HG02642 (cell line): ENCODE measurements around the gene LAMP1.
"Not testable (repeated sequence)": the region's sequence is repeated elsewhere in the genome, so short reads cannot be mapped to it uniquely, and the experiment has no call there.

Source experiments
- ATAC-seq: cut with Tn5 transposase; IDR thresholded peaks from one replicate; pipeline ENCODE4 v1.9.1; 2021; ENCODE audit warnings: mild to moderate bottlenecking; ENCODE audit not compliant: unreplicated experiment, poor library complexity

Gene LAMP1

DNA sequence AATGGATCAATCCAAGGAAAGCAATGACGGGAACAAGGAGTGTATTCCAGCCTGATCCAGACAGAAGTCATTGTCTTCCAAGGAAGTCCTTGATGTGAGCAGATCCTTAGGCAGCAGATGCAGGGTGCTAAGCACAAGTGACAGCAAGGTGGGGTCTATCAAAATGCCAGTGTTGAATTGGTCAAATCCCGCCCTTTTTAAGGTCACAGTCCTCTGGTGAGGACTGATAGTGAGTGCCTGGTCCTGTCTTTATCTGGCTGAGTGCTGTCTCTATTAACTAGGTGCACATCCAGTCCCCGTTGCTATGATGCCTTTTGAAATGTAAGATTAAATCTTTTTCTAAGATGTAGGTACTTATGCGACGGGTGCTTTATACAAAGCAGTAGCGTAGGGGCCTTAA, 1.3 kb upstream of the LAMP1 start:
- ATAC-seq, result no peak

DNA sequence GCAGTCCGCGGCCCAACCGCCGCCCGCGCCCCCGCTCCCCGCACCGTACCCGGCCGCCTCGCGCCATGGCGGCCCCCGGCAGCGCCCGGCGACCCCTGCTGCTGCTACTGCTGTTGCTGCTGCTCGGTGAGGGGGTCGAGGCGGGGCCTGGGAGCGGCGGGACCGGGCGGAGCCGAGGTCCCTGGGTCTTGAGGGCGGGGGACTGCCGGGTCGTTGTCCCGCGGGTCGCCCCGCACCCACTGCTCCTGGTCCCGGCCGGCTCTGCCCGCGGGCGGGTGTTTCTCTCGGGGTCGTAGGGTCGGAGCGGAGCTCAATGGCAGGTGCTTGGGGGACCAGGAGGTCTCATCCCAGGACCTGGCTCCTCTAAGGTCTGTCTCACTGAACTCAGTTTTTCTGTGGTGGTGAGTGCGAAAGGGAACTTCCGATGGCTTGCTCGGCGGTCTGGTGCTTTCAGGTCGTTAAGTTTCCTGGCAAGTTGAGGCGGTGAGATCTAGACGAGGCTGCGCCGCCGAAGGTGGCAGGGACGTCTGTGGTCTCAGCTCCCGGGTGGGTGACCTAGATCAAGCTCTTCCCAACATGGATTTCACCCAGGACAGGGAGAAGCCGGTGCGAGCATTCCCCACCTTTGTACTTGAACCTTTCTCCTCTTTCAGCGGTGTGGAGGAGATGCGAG, 467 bp downstream of the LAMP1 start:
- ATAC-seq, result peak; percentile 37

DNA sequence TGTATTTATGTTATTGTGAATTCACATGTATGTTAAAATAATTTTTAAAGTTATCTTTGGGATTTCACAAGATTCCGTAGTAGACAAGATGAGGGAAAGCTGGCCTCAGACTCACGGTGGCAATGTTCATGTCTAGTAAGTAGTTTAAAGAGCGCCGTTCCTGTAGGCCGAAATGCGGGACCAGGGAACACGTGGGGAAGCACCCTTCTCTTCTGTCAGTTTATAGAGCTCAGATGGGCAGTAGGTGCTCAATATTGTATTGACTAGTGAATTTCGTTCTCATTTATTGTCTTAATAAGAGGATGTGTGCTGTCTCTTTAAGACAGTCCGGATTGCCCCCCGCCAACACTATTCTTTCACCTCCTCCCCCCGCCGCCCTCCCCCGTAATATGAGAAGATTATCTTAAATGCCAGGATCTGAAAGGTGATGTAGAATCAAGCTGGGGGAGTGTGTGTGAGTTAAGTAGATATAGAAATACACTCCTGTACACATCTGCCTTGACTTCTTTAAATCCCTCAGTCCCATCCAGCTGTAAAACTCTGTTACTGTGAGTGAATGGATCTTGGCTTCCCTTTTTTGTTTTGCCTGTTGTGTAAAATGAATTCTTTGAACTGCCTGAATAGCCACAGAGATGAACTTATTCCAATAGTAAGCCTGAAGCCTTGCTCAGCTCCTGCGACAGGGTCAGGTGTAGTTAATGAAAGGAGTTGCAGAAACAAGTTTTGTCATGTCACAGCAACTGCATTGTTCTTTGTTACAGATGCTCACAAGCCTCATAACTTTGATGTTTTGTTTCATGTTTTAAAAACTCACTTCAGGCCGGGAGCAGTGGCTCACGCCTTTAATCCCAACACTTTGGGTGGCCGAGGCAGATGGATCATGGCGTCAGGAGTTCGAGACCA, 1.3 kb downstream of the LAMP1 start:
- no peak for ATAC-seq

DNA sequence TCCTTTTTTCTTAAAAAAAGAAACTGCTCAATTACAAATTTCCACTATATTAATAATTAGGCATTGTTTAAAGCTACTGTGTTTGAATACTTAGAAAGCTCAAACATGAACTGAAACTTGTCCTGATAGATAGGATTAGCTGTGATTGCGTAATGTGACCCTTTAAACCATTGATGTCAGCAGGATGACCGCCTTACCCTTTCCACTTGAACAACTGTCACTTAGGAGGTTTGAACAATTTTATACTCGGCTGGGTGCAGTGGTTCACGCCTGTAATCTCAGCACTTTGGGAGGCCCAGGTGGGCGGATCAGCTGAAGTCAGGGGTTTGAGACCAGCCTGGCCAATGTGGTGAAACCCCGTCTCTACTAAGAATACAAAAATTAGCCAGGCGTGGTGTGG, 2.9 kb downstream of the LAMP1 start:
- ATAC-seq, result no peak

DNA sequence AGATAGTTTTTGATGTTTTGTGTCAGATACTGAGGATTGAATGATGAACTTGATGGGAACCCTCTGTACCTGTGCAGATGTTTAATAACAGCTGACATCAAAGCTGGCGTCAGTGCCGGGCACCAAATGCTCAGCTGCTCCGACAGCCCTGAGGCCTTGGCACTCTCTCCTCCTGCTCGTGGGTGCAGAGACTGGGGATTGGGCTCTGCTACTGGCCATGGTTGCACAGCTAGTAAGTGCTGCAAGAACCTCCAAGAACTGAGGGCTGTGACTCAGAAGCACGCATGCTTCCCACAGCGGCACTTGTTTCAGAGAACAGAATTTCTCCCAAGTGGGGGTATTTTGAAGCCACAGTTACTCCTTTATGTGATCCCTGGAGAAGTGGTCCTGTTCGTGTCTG, 5.9 kb downstream of the LAMP1 start:
- no peak for ATAC-seq

GRCh38 chr13:113304121-113304520, 7.1 kb downstream of the LAMP1 start:
- ATAC-seq, result no peak

- ATAC-seq, result no peak
These were observed 8.2 kb downstream of the LAMP1 start for GRCh38 chr13:113305208-113305607.

DNA sequence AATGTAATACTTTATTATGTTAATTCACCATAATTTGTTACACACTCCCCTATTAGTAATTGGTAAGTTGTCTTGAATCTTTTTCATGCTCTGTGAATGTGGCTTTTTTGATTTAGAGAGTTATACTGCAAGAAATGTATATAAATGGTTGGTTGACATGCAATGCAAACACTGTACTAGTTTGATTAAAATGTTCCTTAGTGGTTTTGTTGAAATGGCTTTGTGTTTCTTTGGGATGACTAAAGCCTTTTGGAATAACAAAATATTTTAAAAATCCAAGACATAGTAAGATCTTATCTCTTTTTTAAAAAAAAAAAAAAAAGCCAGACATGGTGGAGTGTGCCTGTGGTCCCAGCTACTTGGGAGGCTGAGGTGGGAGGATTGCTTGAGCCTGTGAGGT, 10.5 kb downstream of the LAMP1 start:
- ATAC-seq, result no peak

DNA sequence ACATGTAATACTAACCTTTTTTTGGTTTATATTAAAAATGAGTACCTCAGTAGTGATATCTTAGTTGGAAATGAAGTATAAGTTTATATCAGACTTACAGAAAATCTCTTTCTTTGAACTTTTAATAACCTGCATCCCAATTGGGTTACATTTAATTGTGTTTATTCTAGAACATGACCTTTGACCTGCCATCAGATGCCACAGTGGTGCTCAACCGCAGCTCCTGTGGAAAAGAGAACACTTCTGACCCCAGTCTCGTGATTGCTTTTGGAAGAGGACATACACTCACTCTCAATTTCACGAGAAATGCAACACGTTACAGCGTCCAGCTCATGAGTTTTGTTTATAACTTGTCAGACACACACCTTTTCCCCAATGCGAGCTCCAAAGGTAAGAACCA, 12.4 kb downstream of the LAMP1 start:
- ATAC-seq, result no peak

DNA sequence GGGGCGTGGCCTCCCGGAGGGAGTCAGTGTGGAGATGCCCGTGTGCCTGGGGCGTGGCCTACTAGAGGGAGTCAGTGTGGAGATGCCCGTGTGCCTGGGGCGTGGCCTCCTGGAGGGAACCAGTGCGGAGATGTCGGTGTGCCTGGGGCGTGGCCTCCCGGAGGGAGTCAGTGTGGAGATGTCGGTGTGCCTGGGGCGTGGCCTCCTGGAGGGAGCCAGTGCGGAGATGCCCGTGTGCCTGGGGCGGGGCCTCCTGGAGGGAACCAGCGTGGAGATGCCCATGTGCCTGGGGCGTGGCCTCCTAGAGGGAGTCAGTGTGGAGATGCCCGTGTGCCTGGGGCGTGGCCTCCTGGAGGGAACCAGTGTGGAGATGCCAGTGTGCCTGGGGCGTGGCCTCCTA, 17.1 kb downstream of the LAMP1 start:
- ATAC-seq, result not testable (repeated sequence)

DNA sequence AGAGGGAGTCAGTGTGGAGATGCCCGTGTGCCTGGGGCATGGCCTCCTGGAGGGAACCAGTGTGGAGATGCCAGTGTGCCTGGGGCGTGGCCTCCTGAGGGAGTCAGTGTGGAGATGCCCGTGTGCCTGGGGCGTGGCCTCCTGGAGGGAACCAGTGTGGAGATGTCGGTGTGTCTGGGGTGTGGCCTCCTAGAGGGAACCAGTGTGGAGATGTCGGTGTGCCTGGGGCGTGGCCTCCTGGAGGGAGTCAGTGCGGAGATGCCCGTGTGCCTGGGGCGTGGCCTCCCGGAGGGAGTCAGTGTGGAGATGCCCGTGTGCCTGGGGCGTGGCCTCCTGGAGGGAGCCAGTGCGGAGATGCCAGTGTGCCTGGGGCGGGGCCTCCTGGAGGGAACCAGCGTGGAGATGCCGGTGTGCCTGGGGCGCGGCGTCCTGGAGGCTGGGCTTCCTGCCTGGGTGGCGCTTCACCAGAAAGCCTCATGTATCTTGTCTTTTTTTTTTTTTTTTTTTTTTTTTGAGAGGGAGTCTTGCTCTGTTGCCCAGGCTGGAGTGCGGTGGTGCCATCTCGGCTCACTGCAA, 17.9 kb downstream of the LAMP1 start:
- not testable (repeated sequence) for ATAC-seq

DNA sequence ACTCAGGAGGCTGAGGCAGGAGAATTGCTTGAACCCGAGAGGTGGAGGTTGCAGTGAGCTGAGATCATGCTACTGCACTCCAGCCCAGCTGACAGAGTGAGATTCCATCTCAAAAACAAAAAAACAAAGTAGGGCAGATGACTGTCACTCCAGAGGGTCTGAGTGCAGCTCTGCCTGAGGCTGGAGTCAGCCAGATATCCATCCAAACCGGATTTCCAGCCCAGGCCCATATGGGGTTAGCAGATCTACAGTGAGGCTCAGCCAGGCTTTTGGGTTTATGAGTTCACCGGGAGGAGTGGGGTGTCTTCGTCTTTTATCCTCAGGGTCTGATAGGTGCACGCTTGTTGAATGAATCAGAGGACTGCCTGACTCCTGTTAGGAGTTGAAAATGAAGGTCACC, 19.0 kb downstream of the LAMP1 start:
- no peak for ATAC-seq

GRCh38 chr13:113317031-113317430, 20.0 kb downstream of the LAMP1 start:
- ATAC-seq, result no peak

DNA sequence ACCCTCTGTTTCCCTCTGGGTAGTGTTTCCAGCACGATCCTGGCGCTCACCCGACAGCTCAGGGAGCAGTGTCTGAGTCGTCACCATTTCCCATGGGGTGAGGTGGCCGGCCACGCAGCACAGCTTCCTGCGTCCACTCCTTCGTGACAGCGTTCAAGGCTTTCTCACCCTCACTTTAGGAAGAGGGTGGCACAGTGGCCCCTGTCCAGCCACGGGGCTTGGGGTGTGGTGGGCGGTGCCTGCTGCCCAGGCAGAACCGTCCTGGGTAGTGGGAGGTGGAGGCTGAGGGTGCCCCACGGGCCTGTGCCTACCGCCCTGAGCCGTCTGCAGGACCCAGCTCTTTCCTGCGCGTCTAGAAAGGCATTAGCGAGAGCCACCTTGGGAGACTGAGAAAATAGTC, 21.9 kb downstream of the LAMP1 start:
- ATAC-seq, result no peak

- no peak for ATAC-seq
These were observed 22.3 kb downstream of the LAMP1 start for GRCh38 chr13:113319371-113319770.

DNA sequence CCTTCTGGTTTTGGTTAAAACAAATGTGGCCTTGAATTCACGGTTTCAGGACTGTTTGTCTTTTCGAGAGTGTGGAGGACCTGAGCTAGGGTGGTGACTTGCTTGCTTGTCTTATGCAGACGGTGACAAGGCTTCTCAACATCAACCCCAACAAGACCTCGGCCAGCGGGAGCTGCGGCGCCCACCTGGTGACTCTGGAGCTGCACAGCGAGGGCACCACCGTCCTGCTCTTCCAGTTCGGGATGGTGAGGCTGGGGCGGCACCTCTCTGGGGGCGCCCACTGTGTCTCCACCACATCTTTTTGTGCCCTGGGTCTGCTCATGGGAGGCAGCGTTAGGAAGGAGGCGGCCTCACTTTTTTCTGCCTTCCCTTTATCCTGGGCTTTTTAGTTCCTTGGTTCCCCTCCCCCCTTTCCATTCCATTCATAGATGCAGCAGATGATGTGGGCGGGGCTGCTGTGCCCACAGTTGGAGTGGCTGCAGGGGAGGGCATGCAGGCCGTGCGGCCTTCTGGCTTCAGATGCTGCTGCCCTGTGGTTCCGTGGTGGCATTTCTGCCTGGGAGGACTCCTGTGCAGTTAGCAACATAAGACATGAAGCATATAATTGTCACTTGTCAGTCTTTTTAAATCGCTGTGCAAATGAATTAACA, 23.3 kb downstream of the LAMP1 start:
- no peak for ATAC-seq

DNA sequence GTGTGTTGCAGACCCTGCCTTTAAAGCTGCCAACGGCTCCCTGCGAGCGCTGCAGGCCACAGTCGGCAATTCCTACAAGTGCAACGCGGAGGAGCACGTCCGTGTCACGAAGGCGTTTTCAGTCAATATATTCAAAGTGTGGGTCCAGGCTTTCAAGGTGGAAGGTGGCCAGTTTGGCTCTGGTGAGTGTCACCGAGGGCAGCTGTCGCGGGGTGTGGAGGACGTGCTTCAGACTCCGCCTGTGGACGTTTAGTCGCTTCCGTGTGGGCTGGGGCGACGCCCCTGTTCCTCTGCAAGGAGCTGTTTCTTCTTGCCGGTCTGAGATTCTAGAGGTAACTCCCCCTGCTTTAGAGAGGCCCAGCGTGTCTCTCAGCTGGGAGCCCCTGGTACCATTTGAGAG, 24.5 kb downstream of the LAMP1 start:
- no peak for ATAC-seq

DNA sequence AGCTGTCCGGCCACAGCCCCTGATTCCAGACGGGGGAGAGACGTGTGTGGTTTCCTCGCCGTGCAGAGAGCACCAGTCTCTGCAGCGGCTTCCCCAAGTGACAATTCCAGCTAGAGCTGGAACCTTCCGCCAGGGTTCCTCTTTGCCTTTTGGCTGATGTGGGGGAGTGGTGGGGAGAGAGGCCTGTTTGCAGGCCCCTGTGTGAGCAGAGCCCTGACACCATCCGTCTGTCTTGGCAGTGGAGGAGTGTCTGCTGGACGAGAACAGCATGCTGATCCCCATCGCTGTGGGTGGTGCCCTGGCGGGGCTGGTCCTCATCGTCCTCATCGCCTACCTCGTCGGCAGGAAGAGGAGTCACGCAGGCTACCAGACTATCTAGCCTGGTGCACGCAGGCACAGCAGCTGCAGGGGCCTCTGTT, 25.0 kb downstream of the LAMP1 start:
- ATAC-seq, result no peak

DNA sequence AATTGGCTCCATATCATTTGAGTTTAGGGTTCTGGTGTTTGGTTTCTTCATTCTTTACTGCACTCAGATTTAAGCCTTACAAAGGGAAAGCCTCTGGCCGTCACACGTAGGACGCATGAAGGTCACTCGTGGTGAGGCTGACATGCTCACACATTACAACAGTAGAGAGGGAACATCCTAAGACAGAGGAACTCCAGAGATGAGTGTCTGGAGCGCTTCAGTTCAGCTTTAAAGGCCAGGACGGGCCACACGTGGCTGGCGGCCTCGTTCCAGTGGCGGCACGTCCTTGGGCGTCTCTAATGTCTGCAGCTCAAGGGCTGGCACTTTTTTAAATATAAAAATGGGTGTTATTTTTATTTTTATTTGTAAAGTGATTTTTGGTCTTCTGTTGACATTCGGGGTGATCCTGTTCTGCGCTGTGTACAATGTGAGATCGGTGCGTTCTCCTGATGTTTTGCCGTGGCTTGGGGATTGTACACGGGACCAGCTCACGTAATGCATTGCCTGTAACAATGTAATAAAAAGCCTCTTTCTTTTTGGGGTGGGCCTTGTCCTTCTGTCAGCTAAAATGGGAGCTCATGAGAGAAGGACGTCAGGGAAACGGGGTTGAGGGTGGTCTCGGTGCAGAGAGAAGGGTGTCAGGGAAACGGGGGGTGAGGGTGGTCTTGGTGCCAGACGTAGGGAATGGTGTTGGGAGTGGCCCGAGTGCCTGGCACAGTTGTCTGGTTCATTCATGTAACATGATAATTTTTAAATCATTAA, 26.0 kb downstream of the LAMP1 start:
- ATAC-seq, result no peak

GRCh38 chr13:113323869-113324268, 26.8 kb downstream of the LAMP1 start:
- ATAC-seq, result no peak
